GM23338 (cell line): ENCODE results near the gene MLLT3. TPM values are rescaled to one million over a fixed set of nuclear protein-coding genes. Genes with fewer than 3 reads are reported as not detected.
"Not testable (repeated sequence)": the region's sequence is repeated elsewhere in the genome, so short reads cannot be mapped to it uniquely, and the experiment has no call there.

Source experiments
- ATAC-seq: fragments of 200-7000 bp; cut with Tn5 transposase; 3 replicates; pipeline ENCODE4 v1.9.1; 2020
- DNase-seq: peaks from one replicate; pipeline ENCODE4 v3.0.0-alpha.2; 2015; ENCODE audit warnings: low spot score
- H2AFZ ChIP-seq: fragments of 200-600 bp; sonication (generic); 2 replicates; pipeline ENCODE4 v1.8.0; 2016; ENCODE audit warnings: antibody characterized with exemption, mild to moderate bottlenecking, moderate library complexity
- H3F3A ChIP-seq: fragments of 200-600 bp; sonication (generic); replicated peaks from 2 replicates; pipeline ENCODE4 v1.8.0; 2017; ENCODE audit warnings: antibody characterized with exemption, mixed run types, low read depth
- H3K27ac ChIP-seq: fragments of 200-600 bp; sonication (generic); 2 replicates; pipeline ENCODE4 v1.6.1; 2016; ENCODE audit warnings: low read depth
- H3K27me3 ChIP-seq: fragments of 200-600 bp; sonication (generic); 2 replicates; pipeline ENCODE4 v1.8.0; 2016; ENCODE audit warnings: mild to moderate bottlenecking, mixed run types, moderate library complexity; ENCODE audit not compliant: insufficient read depth
- H3K36me3 ChIP-seq: fragments of 200-600 bp; sonication (generic); 2 replicates; pipeline ENCODE4 v1.8.0; 2016; ENCODE audit warnings: mild to moderate bottlenecking; ENCODE audit not compliant: insufficient read depth
- H3K4me1 ChIP-seq: fragments of 200-600 bp; sonication (generic); 2 replicates; pipeline ENCODE4 v1.8.0; 2016; ENCODE audit warnings: mild to moderate bottlenecking, moderate library complexity; ENCODE audit not compliant: insufficient read depth
- H3K4me2 ChIP-seq: fragments of 200-600 bp; sonication (generic); 2 replicates; pipeline ENCODE4 v1.7.1; 2017; ENCODE audit warnings: mixed run types
- H3K4me3 ChIP-seq: fragments of 200-600 bp; sonication (generic); 2 replicates; pipeline ENCODE4 v1.6.1; 2016; ENCODE audit warnings: mixed run types
- H3K79me2 ChIP-seq: fragments of 200-600 bp; sonication (generic); replicated peaks from 2 replicates; pipeline ENCODE4 v1.8.0; 2017; ENCODE audit warnings: mild to moderate bottlenecking; ENCODE audit not compliant: insufficient read depth
- H3K9me2 ChIP-seq: fragments of 200-600 bp; sonication (generic); 2 replicates; pipeline ENCODE4 v1.8.0; 2017; ENCODE audit not compliant: insufficient read depth
- H4K20me1 ChIP-seq: fragments of 200-600 bp; sonication (generic); replicated peaks from 2 replicates; pipeline ENCODE4 v1.8.0; 2017; ENCODE audit warnings: mild to moderate bottlenecking; ENCODE audit not compliant: insufficient read depth
- H3K27ac Mint-ChIP-seq: 2 replicates; pipeline ENCODE4 v1.8.0; 2020; ENCODE audit warnings: inconsistent platforms, mild to moderate bottlenecking, moderate library complexity, mixed read lengths
- H3K27me3 Mint-ChIP-seq: 3 replicates; pipeline ENCODE4 v1.8.0; 2022; ENCODE audit warnings: low read depth, mild to moderate bottlenecking, moderate library complexity, mixed read lengths, inconsistent platforms; ENCODE audit not compliant: insufficient read depth, poor library complexity
- H3K36me3 Mint-ChIP-seq: 3 replicates; pipeline ENCODE4 v1.8.0; 2021; ENCODE audit warnings: low read depth, mild to moderate bottlenecking, inconsistent platforms, moderate library complexity, mixed read lengths
- H3K4me1 Mint-ChIP-seq: 3 replicates; pipeline ENCODE4 v1.8.0; 2020; ENCODE audit warnings: mild to moderate bottlenecking, inconsistent platforms, mixed read lengths
- H3K4me3 Mint-ChIP-seq: 3 replicates; pipeline ENCODE4 v1.8.0; 2021; ENCODE audit warnings: moderate library complexity, mild to moderate bottlenecking, inconsistent platforms, mixed read lengths
- H3K9me3 Mint-ChIP-seq: 3 replicates; pipeline ENCODE4 v1.8.0; 2020; ENCODE audit warnings: moderate library complexity, mild to moderate bottlenecking, inconsistent platforms, mixed read lengths
- CREB1 ChIP-seq: fragments of 250-450 bp; sonication (Bioruptor Pico); IDR thresholded peaks from 2 replicates; pipeline ENCODE4 v1.5.0; 2020; ENCODE audit warnings: low read depth, mild to moderate bottlenecking, moderate library complexity
- EZH2 ChIP-seq: fragments of 200-600 bp; sonication (generic); IDR thresholded peaks from one replicate; pipeline ENCODE4 v1.8.0; 2017; ENCODE audit warnings: antibody characterized with exemption, mild to moderate bottlenecking, low read depth; ENCODE audit not compliant: unreplicated experiment
- EZH2phosphoT487 ChIP-seq: fragments of 200-600 bp; sonication (generic); IDR thresholded peaks from one replicate; pipeline ENCODE4 v1.8.1; 2018; ENCODE audit warnings: antibody characterized with exemption; ENCODE audit not compliant: unreplicated experiment
- JUNB ChIP-seq: IDR thresholded peaks from one replicate; pipeline ENCODE4 v1.6.1; 2016; ENCODE audit warnings: antibody characterized with exemption; ENCODE audit not compliant: unreplicated experiment
- NANOG ChIP-seq: IDR thresholded peaks from 2 replicates; pipeline ENCODE4 v1.6.1; 2016; ENCODE audit warnings: antibody characterized with exemption, borderline replicate concordance
- POLR2AphosphoS5 ChIP-seq: IDR thresholded peaks from 2 replicates; pipeline ENCODE4 v1.6.1; 2016; ENCODE audit warnings: antibody characterized with exemption, low read depth
- STAT1 ChIP-seq: IDR thresholded peaks from one replicate; pipeline ENCODE4 v1.6.1; 2016; ENCODE audit warnings: antibody characterized with exemption; ENCODE audit not compliant: unreplicated experiment
- ZNF331 ChIP-seq: fragments of 250-450 bp; sonication (Bioruptor Pico); IDR thresholded peaks from 2 replicates; pipeline ENCODE4 v1.5.0; 2020; ENCODE audit warnings: low read depth, mild to moderate bottlenecking, moderate library complexity
- polyA plus RNA-seq: library from polyadenylated mRNA; unstranded; fragments of >200 nt; fragmentation: Nextera tagmentation; extraction: Ambion mirVana; gene quantifications from 2 replicates; pipeline ENCODE4 v1.2.1, GENCODE V29; 2016
- total RNA-seq: library from RNA; depleted of rRNA; stranded (reverse); fragments of >200 nt; shearing (Covaris generic); gene quantifications from 2 replicates; pipeline ENCODE4 v1.2.3, GENCODE V29; 2014
- TF ChIP-seq, protein P1 (sequence below), 2 experiments: fragments of 200-600 bp in 1 of 2; sonication (generic) in 1 of 2; conservative IDR thresholded peaks; 2 replicates each; pipeline versions ENCODE4 v1.5.1 to v1.6.1; 2016 to 2017; ENCODE audit warnings: antibody characterized with exemption in 2 of 2, low read depth in 2 of 2, mild to moderate bottlenecking in 2 of 2, moderate library complexity in 1 of 2
- TF ChIP-seq, protein P2 (sequence below): IDR thresholded peaks from 2 replicates; pipeline ENCODE4 v1.6.1; 2016; ENCODE audit warnings: antibody characterized with exemption
- TF ChIP-seq, protein P3 (sequence below): IDR thresholded peaks from one replicate; pipeline ENCODE4 v1.6.1; 2018; ENCODE audit warnings: antibody characterized with exemption; ENCODE audit not compliant: unreplicated experiment

MLLT3 gene
- total and polyA plus RNA-seq, 2 experiments from 2014 or later: 7.5 to 9.5 TPM

DNA sequence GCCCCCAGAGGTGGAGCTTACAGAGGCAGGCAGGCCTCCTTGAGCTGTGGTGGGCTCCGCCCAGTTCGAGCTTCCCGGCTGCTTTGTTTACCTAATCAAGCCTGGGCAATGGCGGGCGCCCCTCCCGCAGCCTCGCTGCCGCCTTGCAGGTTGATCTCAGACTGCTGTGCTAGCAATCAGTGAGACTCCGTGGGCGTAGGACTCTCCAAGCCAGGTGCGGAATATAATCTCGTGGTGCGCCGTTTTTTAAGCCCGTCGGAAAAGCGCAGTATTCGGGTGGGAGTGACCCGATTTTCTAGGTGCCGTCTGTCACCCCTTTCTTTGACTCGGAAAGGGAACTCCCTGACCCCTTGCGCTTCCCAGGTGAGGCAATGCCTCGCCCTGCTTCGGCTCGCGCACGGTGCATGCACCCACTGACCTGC lies 36.0 kb upstream of the MLLT3 start:
- DNase-seq, H3K4me3 Mint-ChIP-seq, H3K27me3 ChIP-seq, H3F3A ChIP-seq, H3K36me3 Mint-ChIP-seq, H3K36me3 ChIP-seq, H3K27me3 Mint-ChIP-seq, H4K20me1 ChIP-seq, H3K4me1 Mint-ChIP-seq, H3K9me3 Mint-ChIP-seq: not testable (repeated sequence)
- Histone ChIP-seq H3K9me2 (peaks cover 21% of the 10 kb centered on the region), H3K4me2 (peak overlapping the region; percentile 78), H2AFZ (peak overlapping the region; percentile 81; the same call in 1 of the 2 replicates), H3K4me3 (peak overlapping the region; percentile 85), H3K79me2 (peaks cover 45% of the 10 kb centered on the region), H3K27ac (peak overlapping the region; percentile 84), H3K4me1 (peaks cover 40% of the 10 kb centered on the region)
- peak overlapping the region; percentile 97 for H3K27ac Mint-ChIP-seq
- peak; percentile 30; the same call in 2 of the 3 replicates for ATAC-seq
- peak; percentile 46; the same call in 1 of the 2 replicates for TF ChIP-seq POLR2AphosphoS5

DNA sequence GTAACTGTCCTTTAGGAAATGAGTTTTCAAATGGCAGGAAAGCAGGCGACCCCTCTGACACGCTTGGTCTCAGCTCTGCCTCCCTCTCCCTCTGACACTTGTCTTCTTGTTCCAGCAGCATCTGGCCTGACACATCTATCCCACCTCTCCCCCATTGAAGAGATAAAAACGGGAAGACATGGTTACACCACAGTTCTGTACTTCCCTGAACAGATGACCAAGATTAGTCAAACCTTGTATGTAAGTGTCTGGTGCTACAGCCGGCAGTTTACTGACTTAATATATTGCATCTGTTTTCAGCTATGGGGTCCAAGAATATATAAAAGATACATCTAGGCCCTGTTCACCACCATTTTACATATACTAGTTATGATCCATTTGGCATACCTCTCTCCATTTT lies 29.6 kb upstream of the MLLT3 start:
- no peaks in the 10 kb centered on the region; the same call in 2 of the 3 replicates for H3K9me3 Mint-ChIP-seq
- Histone ChIP-seq H3K9me2 (no peaks in the 10 kb centered on the region), H3F3A (no peaks in the 10 kb centered on the region), H3K27ac (no peak overlapping the region), H3K4me1 (no peaks in the 10 kb centered on the region), H3K36me3 (no peaks in the 10 kb centered on the region), H3K27me3 (no peaks in the 10 kb centered on the region), H3K4me2 (no peak overlapping the region), H3K4me3 (no peak overlapping the region), H4K20me1 (no peaks in the 10 kb centered on the region), H3K79me2 (no peaks in the 10 kb centered on the region), H2AFZ (no peak overlapping the region)
- ATAC-seq: no peak
- TF ChIP-seq CREB1 (CRISPR knock-in tag) (no peak), ZNF331 (CRISPR knock-in tag) (no peak), NANOG (no peak), EZH2phosphoT487 (no peak), STAT1 (no peak), JUNB (no peak), EZH2 (no peak), POLR2AphosphoS5 (no peak)
- TF ChIP-seq, protein P1, sequence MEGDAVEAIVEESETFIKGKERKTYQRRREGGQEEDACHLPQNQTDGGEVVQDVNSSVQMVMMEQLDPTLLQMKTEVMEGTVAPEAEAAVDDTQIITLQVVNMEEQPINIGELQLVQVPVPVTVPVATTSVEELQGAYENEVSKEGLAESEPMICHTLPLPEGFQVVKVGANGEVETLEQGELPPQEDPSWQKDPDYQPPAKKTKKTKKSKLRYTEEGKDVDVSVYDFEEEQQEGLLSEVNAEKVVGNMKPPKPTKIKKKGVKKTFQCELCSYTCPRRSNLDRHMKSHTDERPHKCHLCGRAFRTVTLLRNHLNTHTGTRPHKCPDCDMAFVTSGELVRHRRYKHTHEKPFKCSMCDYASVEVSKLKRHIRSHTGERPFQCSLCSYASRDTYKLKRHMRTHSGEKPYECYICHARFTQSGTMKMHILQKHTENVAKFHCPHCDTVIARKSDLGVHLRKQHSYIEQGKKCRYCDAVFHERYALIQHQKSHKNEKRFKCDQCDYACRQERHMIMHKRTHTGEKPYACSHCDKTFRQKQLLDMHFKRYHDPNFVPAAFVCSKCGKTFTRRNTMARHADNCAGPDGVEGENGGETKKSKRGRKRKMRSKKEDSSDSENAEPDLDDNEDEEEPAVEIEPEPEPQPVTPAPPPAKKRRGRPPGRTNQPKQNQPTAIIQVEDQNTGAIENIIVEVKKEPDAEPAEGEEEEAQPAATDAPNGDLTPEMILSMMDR (conservative IDR thresholded peaks at IDR 0.05; ENCODE audit: low read depth in 2 of 2): no peak
- TF ChIP-seq, protein P2, sequence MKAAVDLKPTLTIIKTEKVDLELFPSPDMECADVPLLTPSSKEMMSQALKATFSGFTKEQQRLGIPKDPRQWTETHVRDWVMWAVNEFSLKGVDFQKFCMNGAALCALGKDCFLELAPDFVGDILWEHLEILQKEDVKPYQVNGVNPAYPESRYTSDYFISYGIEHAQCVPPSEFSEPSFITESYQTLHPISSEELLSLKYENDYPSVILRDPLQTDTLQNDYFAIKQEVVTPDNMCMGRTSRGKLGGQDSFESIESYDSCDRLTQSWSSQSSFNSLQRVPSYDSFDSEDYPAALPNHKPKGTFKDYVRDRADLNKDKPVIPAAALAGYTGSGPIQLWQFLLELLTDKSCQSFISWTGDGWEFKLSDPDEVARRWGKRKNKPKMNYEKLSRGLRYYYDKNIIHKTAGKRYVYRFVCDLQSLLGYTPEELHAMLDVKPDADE: no peak
- TF ChIP-seq, protein P3, sequence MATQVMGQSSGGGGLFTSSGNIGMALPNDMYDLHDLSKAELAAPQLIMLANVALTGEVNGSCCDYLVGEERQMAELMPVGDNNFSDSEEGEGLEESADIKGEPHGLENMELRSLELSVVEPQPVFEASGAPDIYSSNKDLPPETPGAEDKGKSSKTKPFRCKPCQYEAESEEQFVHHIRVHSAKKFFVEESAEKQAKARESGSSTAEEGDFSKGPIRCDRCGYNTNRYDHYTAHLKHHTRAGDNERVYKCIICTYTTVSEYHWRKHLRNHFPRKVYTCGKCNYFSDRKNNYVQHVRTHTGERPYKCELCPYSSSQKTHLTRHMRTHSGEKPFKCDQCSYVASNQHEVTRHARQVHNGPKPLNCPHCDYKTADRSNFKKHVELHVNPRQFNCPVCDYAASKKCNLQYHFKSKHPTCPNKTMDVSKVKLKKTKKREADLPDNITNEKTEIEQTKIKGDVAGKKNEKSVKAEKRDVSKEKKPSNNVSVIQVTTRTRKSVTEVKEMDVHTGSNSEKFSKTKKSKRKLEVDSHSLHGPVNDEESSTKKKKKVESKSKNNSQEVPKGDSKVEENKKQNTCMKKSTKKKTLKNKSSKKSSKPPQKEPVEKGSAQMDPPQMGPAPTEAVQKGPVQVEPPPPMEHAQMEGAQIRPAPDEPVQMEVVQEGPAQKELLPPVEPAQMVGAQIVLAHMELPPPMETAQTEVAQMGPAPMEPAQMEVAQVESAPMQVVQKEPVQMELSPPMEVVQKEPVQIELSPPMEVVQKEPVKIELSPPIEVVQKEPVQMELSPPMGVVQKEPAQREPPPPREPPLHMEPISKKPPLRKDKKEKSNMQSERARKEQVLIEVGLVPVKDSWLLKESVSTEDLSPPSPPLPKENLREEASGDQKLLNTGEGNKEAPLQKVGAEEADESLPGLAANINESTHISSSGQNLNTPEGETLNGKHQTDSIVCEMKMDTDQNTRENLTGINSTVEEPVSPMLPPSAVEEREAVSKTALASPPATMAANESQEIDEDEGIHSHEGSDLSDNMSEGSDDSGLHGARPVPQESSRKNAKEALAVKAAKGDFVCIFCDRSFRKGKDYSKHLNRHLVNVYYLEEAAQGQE: no peak
- H3K27ac Mint-ChIP-seq: no peak overlapping the region
- peaks cover 3% of the 10 kb centered on the region; the same call in 2 of the 3 replicates for H3K4me1 Mint-ChIP-seq
- no peaks in the 10 kb centered on the region for H3K27me3 Mint-ChIP-seq
- H3K4me3 Mint-ChIP-seq: no peak overlapping the region
- H3K36me3 Mint-ChIP-seq: 0 out of 3 replicates have a peak, but pooled peaks cover 6% of the 10 kb centered on the region
- DNase-seq: no peak
